Aorta (tissue), 5 donors: ENCODE measurements around the gene KCNG3. TPM values are rescaled to one million over a fixed set of nuclear protein-coding genes. Genes with fewer than 3 reads are reported as not detected.

Experiments used
- ATAC-seq: fragments of 200-7000 bp; cut with Tn5 transposase; one replicate; pipeline ENCODE4 v1.9.1; 2022; ENCODE audit warnings: moderate library complexity; ENCODE audit not compliant: low FRiP score
- DNase-seq, 2 donors: peaks; one replicate each; pipeline ENCODE4 v3.0.0-alpha.2; 2020
- H3K27ac ChIP-seq, 2 donors: one replicate each; pipeline ENCODE4 v1.5.1; 2013; ENCODE audit warnings: low read length in 2 of 2, mild to moderate bottlenecking in 2 of 2, moderate library complexity in 2 of 2, control low read depth in 1 of 2, inconsistent platforms in 1 of 2, low read depth in 1 of 2
- H3K27me3 ChIP-seq, 2 donors: one replicate each; pipeline ENCODE4 v1.6.1; 2013; ENCODE audit warnings: control low read depth in 1 of 2, low read length in 1 of 2, mild to moderate bottlenecking in 1 of 2, moderate library complexity in 1 of 2; ENCODE audit not compliant: insufficient read depth in 2 of 2, control insufficient read depth in 1 of 2
- H3K36me3 ChIP-seq, 2 donors: one replicate each; pipeline ENCODE4 v1.6.1; 2013; ENCODE audit warnings: control low read depth in 1 of 2, low read length in 1 of 2, mild to moderate bottlenecking in 1 of 2; ENCODE audit not compliant: insufficient read depth in 2 of 2, control insufficient read depth in 1 of 2
- H3K4me1 ChIP-seq, 2 donors: one replicate each; pipeline ENCODE4 v1.6.1; 2013; ENCODE audit warnings: low read length in 2 of 2, control low read depth in 1 of 2, mild to moderate bottlenecking in 1 of 2, moderate library complexity in 1 of 2; ENCODE audit not compliant: insufficient read depth in 2 of 2, control insufficient read depth in 1 of 2
- H3K4me3 ChIP-seq, 2 donors: one replicate each; pipeline ENCODE4 v1.5.1; 2013; ENCODE audit warnings: low read length in 2 of 2, control low read depth in 1 of 2, mild to moderate bottlenecking in 1 of 2
- H3K9me3 ChIP-seq: one replicate; pipeline ENCODE4 v1.6.1; 2013; ENCODE audit warnings: mild to moderate bottlenecking, low read length; ENCODE audit not compliant: control insufficient read depth
- WGBS, 2 donors: extraction: QIAGEN DNeasy Blood & Tissue Kit; methylation state at CpG; one replicate each; pipeline ENCODE4 v1.1.7; 2013; 5-methylcytosine and 5-hydroxymethylcytosine counted together
- intact Hi-C, 2 donors: fragments of 100-400 bp; cut with DNase I; formaldehyde crosslinking; loops; one replicate each; pipeline versions ENCODE4 v1.14.2 to v1.15.0; 2022
- polyA plus RNA-seq, 2 donors: library from polyadenylated mRNA; stranded (reverse); fragments of 200-250 nt; gene quantifications; one replicate each; pipeline ENCODE4 v1.2.3, GENCODE V29; 2013
- total RNA-seq, 2 donors: library from RNA; stranded (reverse); fragmentation: NEBNext Ultra II Directional; extraction: Animal tissue kit (Norgen Biotek cat#: 25700); gene quantifications; one replicate each; pipeline ENCODE4 v1.2.1, GENCODE V29; 2021
- donor health status: healthy with polysubstance abuse.
- donor health status: Bipolar disorder and iron deficiency.
- donor health status: DM: no; HTN: no; CAD: no.
- donor health status: DM: no; HTN: no; CAD: no.
- donor health status: DM: yes; HTN: yes; CAD: no.

Gene KCNG3
- total and polyA plus RNA-seq, 4 donors, result 0.24 TPM; not detected in 3

DNA sequence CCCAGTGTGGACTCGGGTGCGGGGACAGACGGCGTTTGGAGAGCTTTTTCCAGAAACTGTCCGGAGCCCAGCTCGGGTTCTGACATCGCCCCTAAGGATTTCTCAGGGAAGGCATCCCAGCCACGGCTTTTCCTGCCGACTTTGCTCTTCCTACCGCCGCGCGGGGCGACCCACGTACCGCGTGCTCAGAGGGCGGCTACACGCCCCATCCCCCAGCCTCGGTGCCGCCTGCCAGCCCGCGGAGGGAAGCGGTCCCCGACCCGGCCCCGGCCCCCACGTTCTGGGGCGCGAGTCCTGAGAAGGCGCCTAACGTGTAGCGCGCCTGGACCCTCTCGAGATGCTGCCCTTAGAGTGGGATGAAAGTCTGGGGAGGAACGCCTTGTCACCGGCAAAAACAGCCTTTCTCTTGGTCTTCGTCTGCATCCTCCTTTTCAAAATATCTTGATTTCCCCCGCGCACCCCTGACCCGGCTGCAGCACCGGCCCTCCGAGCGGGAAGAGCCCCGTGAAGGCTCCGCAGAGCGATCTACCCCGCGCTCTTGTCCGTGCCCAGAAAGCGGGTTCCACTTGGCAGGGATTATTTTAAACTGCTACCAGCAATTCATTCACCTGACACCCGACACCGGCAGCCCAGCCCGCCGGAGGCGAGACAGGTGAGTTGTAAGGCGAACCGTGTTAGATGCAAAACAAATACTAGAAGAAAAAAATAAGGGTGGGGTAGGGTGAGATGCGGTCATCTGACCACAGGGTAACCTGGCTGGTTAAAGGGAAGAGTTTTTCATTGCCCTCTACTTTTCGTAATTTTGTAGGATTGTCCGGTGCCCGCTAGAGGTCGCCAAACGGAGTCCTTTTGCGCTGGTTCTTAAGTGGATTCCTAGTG is 812 bp upstream of the KCNG3 start:
- DNase-seq (peak; percentile 72 to 87), ATAC-seq (peak; percentile 66)
- intact Hi-C loops, result loop anchor here (5.0 kb wide), 1 partner anchor 168 kb away; no protein-coding TSS in a partner anchor
- Histone ChIP-seq H3K36me3 (no peaks in the 10 kb centered on the region), H3K4me1 (no peaks in the 10 kb centered on the region), H3K4me3 (peak overlapping the region; percentile 13 to 33), H3K27ac (no peak overlapping the region), H3K27me3 (no peaks in the 10 kb centered on the region), H3K9me3 (no peaks in the 10 kb centered on the region)
- WGBS, 2 donors, result 0% methylated on average over 65 of the region's 65 CpGs

DNA sequence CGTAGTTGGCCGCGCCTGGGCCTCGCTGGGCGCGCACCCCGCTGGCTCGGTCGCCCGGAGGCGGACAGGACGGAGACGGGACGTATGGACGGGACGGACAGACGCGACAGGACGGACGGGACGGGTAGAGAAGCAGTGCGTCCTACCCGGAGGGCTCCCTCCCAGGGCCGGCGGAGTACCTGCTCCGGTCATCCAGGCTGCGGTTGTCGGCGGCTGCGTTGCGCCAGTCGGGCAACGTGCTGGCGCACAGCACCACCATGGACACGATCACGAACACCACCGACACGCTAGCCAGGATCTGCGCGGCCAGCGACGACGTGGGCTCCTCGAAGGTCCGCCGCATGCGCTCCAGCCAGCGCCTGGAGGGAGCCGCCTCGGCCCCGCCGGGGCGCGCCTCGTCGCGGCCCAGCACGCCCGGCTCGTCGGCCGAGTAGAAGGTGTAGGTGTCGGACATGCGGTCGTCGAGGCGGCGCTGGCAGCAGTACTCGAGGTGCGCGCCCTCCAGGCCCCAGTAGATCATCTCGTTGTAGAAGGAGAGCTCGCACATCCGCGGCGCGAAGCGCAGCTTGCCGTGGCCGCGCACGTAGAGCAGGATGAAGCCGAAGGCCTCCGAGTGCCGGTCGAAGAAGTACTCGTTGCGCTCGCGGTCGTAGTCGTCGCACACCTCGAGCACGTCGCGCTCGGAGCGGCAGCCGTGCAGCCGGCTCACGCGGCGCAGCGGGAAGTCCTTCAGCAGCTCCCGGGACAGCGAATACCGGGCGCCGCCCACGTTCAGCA is 903 bp downstream of the KCNG3 start:
- WGBS, 2 donors, result 8 to 11% methylated on average over 109 to 111 of the region's 111 CpGs
- DNase-seq, result no peak
- Histone ChIP-seq H3K27me3 (no peaks in the 10 kb centered on the region), H3K27ac (no peak overlapping the region), H3K4me3 (no peak overlapping the region), H3K4me1 (no peaks in the 10 kb centered on the region), H3K9me3 (no peaks in the 10 kb centered on the region), H3K36me3 (no peaks in the 10 kb centered on the region)
- ATAC-seq, result no peak
- intact Hi-C loops, result no loop called here

DNA sequence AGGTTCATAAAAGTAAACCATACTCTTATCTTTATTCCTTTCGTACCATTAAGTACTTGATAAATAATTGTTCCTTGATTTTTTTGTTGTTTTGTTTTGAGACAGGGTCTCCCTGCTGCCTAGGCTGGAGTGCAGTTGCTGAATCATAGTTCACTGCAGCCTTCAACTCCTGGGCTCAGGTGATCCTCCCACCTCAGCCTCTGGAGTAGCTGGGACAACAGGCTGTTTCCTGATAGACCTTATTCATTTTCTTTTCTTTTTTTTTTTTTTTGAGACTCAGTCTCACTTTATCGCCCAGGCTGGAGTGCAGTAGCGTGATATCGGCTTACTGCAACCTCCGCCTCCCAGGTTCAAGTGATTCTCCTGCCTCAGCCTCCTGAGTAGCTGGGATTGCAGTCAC is 5.5 kb downstream of the KCNG3 start:
- H3K27me3 ChIP-seq, result no peaks in the 10 kb centered on the region
- DNase-seq (no peak), ATAC-seq (no peak)
- H3K9me3 ChIP-seq, result no peaks in the 10 kb centered on the region
- no peaks in the 10 kb centered on the region for H3K4me1 ChIP-seq
- no peaks in the 10 kb centered on the region for H3K36me3 ChIP-seq
- no peak overlapping the region for H3K4me3 ChIP-seq
- WGBS, 2 donors, result 86 to 88% methylated on average over 5 of the region's 5 CpGs
- no peak overlapping the region for H3K27ac ChIP-seq
- intact Hi-C loops, result no loop called here

- no peaks in the 10 kb centered on the region for H3K27me3 ChIP-seq
- H3K4me3 ChIP-seq, result no peak overlapping the region
- WGBS, 2 donors, result 93 to 94% methylated on average over 7 of the region's 7 CpGs
- intact Hi-C loops, result no loop called here
- no peaks in the 10 kb centered on the region for H3K36me3 ChIP-seq
- no peaks in the 10 kb centered on the region for H3K4me1 ChIP-seq
- no peaks in the 10 kb centered on the region for H3K9me3 ChIP-seq
- H3K27ac ChIP-seq, result no peak overlapping the region
- ATAC-seq (no peak), DNase-seq (no peak)
Measured at GRCh38 chr2:42486145-42486906, 7.5 kb downstream of the KCNG3 start.

DNA sequence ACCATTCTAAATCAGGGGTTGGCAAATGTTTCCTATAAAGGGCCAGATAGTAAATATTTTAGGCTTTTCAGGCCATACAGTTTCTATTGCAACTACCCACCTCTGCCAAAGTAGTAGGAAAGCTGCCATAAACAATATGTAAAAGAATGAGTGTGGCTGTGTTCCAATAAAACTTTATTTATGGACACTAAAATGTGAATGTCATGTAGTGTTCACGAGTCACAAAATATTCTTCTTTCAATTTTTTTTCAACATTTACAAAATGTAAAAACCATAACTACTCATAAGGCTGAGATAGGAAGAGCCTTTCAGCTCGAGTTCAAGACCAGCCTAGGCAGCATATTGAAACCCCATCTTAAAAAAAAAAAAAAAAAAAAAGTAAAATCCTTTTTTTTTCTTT is 13.4 kb downstream of the KCNG3 start:
- intact Hi-C loops, result no loop called here
- H3K27me3 ChIP-seq, result no peaks in the 10 kb centered on the region

DNA sequence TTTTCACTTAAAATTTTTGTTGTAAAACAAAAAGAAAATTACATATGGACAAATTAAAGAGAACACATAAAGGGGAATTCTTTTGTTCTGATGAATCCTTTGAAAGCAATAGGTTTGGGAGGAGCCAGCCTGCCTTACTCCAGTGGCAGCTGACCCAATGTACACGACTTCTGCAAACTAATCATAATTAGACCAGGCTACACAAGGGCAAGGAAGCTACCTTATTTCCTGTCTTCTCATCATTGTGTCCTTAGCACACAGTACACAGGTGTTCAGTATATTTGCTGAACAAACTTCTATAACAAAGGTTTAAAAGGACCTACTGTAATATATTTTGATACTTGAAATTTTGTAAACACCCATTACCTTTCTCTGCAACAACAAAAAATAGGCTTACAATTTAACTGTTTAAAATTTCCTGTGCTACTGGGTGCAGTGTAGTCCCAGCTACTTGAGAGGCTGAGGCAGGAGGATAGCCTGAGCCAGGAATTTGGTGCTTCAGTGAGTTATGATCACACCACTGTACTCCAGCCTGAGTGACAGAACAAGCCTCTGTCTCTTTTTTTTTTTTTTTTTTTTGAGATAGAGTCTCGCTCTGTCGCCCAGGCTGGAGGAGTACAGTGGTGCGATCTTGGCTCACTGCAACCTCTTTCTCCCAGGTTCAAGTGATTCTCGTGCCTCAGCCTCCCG is 18.9 kb downstream of the KCNG3 start:
- WGBS, 2 donors, result 79 to 84% methylated on average over 6 of the region's 6 CpGs
- intact Hi-C loops, result no loop called here
- ATAC-seq, result no peak

More for the DNA sequence above, 13.4 kb downstream of the KCNG3 start:
- no peak overlapping the region for H3K27ac ChIP-seq
- 39 to 40% methylated on average over 2 of the region's 2 CpGs for WGBS, 2 donors
- H3K4me1 ChIP-seq, result no peaks in the 10 kb centered on the region
- H3K9me3 ChIP-seq, result no peaks in the 10 kb centered on the region
- no peak for ATAC-seq
- H3K4me3 ChIP-seq, result no peak overlapping the region
- DNase-seq, result no peak
- no peaks in the 10 kb centered on the region for H3K36me3 ChIP-seq

DNA sequence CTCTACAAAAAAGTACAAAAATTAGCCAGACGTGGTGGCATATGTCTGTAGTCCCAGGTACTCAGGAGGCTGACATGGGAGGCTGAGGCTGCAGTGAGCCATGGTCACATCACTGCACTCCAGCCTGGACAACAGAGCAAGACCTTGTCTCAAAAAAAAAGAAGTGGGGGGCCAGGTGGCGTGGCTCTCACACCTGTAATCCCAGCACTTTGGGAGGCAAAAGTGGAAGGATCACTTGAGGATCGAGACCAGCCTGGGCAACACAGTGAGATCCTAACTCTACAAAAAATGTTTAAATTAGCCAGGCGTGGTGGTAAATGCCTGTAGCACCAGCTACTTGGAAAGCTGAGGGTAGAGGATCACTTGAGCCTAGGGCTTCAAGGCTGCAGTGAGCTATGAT is 23.1 kb downstream of the KCNG3 start:
- Histone ChIP-seq H3K27me3 (no peaks in the 10 kb centered on the region), H3K4me1 (no peaks in the 10 kb centered on the region), H3K9me3 (peaks cover 4% of the 10 kb centered on the region), H3K4me3 (no peak overlapping the region), H3K27ac (no peak overlapping the region), H3K36me3 (no peaks in the 10 kb centered on the region)
- ATAC-seq (no peak), DNase-seq (no peak)
- intact Hi-C loops, result no loop called here
- WGBS, 2 donors, result 74 to 85% methylated on average over 4 of the region's 4 CpGs

More for the DNA sequence above, 18.9 kb downstream of the KCNG3 start:
- H3K27ac ChIP-seq, result no peak overlapping the region
- no peaks in the 10 kb centered on the region for H3K36me3 ChIP-seq
- no peak overlapping the region for H3K4me3 ChIP-seq
- no peaks in the 10 kb centered on the region for H3K27me3 ChIP-seq
- DNase-seq, result no peak
- no peaks in the 10 kb centered on the region for H3K9me3 ChIP-seq
- H3K4me1 ChIP-seq, result no peaks in the 10 kb centered on the region

DNA sequence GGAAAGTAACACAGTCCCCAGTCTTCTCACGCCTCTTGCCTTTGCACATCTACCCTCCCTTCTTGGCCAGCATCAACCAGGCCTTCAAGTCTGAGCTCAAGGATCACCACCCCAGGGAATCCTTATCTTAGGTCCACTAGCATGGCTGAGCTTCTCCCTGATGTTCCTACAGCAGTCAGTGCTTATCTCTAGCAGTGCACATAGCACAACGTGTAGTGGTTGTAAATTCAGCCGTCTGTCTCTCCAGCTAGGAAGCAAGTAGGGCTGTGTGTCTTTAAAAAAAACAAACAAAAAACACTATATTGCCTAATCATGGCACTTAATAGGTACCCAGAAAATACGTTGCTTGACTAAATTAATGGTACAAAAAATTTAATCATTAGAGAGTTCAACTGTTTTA is 29.2 kb downstream of the KCNG3 start:
- WGBS, 2 donors, result 49 to 52% methylated on average over 4 of the region's 4 CpGs
- no peak for ATAC-seq

More for the DNA sequence above, 29.2 kb downstream of the KCNG3 start:
- no peaks in the 10 kb centered on the region for H3K36me3 ChIP-seq
- H3K27me3 ChIP-seq, result no peaks in the 10 kb centered on the region
- intact Hi-C loops, result no loop called here
- no peak for DNase-seq
- H3K27ac ChIP-seq, result no peak overlapping the region
- H3K9me3 ChIP-seq, result peaks cover 4% of the 10 kb centered on the region
- H3K4me3 ChIP-seq, result no peak overlapping the region
- no peaks in the 10 kb centered on the region for H3K4me1 ChIP-seq
